ENCODE results near the gene NDUFS8. TPM values are rescaled to one million over a fixed set of nuclear protein-coding genes. Genes with fewer than 3 reads are reported as not detected.

The NDUFS8 gene
- total and polyA plus RNA-seq, 2 of the 13 experiments (the other 11 are each of a cell fraction or from before 2014, with no cell fraction given): 96.7 to 158 TPM

DNA sequence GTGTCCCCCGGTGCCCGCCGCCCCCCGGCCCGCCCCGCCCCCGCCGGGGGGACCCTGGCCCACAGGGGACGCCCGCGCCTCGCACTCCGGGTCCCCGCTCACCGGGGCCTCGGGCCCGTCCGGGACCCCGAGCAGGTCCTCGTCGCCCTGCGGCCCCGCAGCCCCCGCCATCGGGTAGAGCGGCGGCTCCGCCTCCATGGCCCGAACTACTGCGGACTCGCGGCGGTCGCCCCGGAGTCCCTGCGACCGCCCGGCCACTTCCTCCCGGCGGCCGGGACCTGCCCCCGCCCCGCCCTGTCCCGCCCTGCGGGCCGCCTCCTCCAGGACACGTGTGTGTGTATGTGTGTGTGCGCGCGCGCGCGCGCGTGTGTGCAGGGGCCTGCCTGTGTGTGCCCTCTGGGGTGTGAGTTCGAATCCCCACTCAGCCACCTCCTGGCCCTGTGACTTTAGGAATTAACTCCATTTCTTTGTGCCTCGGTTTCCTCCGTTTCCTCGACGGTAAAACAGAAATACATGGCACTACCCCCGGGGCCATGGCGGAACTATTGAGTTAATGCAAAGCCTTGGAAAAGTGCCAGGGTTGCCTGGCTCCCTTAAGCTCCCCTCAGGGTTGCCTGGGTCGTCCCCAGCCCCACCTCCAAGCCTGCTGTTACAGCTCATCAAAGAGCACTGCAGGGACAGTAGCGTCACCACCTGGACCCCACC is 26.5 kb upstream of the NDUFS8 start, which contains the start of gene UNC93B1 (continued):
- TF ChIP-seq ZC3H13 (CRISPR knock-in tag; IDR thresholded peaks at IDR 0.05) (no peak), ZFX (CRISPR knock-in tag; IDR thresholded peaks at IDR 0.05; ENCODE audit: low read depth) (peak; percentile 68), MEIS2 (CRISPR knock-in tag; IDR thresholded peaks at IDR 0.05) (no peak; the same call in 1 of the 2 replicates), TCF7L2 (IDR thresholded peaks at IDR 0.05; ENCODE audit: low read depth, low read length) (no peak), XBP1 (CRISPR knock-in tag; IDR thresholded peaks at IDR 0.05) (no peak), ZNF138 (CRISPR knock-in tag; IDR thresholded peaks at IDR 0.05; ENCODE audit: low read depth) (no peak), ZNF614 (CRISPR knock-in tag; IDR thresholded peaks at IDR 0.05; ENCODE audit: borderline replicate concordance) (no peak), ZFP36 (IDR thresholded peaks at IDR 0.05; ENCODE audit: borderline replicate concordance, low read depth, low read length, partially characterized antibody) (no peak), TIGD3 (CRISPR knock-in tag; IDR thresholded peaks at IDR 0.05; ENCODE audit: borderline replicate concordance) (no peak), CBX2 (IDR thresholded peaks at IDR 0.05; ENCODE audit: low read depth, low read length) (no peak), CBX2 (CRISPR knock-in tag; IDR thresholded peaks at IDR 0.05; ENCODE audit: low read depth) (no peak), GABPB1 (CRISPR knock-in tag; IDR thresholded peaks at IDR 0.05) (peak; percentile 73; the same call in 1 of the 2 replicates), AKAP8 (CRISPR knock-in tag; IDR thresholded peaks at IDR 0.05) (no peak), ZNF331 (CRISPR knock-in tag; IDR thresholded peaks at IDR 0.05) (no peak), HHEX (CRISPR knock-in tag; IDR thresholded peaks at IDR 0.05) (no peak), NCOA2 (CRISPR knock-in tag; IDR thresholded peaks at IDR 0.05) (no peak), PCBP2 (optimal IDR thresholded peaks at IDR 0.05; ENCODE audit: low read depth, low read length, poor library complexity, severe bottlenecking) (no peak), KLF13 (CRISPR knock-in tag; IDR thresholded peaks at IDR 0.05) (no peak), ZFP62 (CRISPR knock-in tag; IDR thresholded peaks at IDR 0.05) (no peak), JUND (CRISPR knock-in tag; IDR thresholded peaks at IDR 0.05) (no peak), FOXC1 (CRISPR knock-in tag; IDR thresholded peaks at IDR 0.05; ENCODE audit: borderline replicate concordance) (no peak), ASH2L (IDR thresholded peaks at IDR 0.05; ENCODE audit: insufficient read length, low read depth, low read length) (peak; percentile 27), SRSF4 (IDR thresholded peaks at IDR 0.05; ENCODE audit: low read depth, low read length, poor library complexity, severe bottlenecking) (no peak), ZNF605 (CRISPR knock-in tag; IDR thresholded peaks at IDR 0.05) (no peak), ZNF556 (CRISPR knock-in tag; IDR thresholded peaks at IDR 0.05; ENCODE audit: borderline replicate concordance) (no peak; the same call in 1 of the 2 replicates)
- TF ChIP-seq, protein P1, sequence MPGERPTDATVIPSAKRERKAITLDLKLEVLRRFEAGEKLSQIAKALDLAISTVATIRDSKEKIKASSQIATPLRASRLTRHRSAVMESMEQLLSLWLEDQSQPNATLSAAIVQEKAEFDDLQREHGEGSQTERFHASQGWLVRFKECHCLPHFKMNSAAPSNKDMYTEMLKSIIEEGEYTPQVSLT (CRISPR knock-in tag; IDR thresholded peaks at IDR 0.05; ENCODE audit: borderline replicate concordance, low read depth): no peak
- TF ChIP-seq, protein P2, sequence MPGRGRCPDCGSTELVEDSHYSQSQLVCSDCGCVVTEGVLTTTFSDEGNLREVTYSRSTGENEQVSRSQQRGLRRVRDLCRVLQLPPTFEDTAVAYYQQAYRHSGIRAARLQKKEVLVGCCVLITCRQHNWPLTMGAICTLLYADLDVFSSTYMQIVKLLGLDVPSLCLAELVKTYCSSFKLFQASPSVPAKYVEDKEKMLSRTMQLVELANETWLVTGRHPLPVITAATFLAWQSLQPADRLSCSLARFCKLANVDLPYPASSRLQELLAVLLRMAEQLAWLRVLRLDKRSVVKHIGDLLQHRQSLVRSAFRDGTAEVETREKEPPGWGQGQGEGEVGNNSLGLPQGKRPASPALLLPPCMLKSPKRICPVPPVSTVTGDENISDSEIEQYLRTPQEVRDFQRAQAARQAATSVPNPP (CRISPR knock-in tag; IDR thresholded peaks at IDR 0.05): no peak
- TF ChIP-seq, protein P3, sequence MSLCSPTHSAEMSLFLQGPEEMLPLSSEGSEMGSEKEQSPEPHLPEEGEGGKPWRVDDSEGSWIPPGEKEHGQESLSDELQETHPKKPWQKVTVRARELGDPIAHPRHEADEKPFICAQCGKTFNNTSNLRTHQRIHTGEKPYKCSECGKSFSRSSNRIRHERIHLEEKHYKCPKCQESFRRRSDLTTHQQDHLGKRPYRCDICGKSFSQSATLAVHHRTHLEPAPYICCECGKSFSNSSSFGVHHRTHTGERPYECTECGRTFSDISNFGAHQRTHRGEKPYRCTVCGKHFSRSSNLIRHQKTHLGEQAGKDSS (CRISPR knock-in tag; IDR thresholded peaks at IDR 0.05; ENCODE audit: borderline replicate concordance, low read depth): peak; percentile 29; the same call in 1 of the 2 replicates
